ENCODE data around the gene PPDPF.

GRCh38 chr20:63521602-63522001 lies 1.0 kb downstream of the PPDPF start:
- no peak for TF ChIP-seq CTCF (IDR thresholded peaks at IDR 0.05)
- no peak for TF ChIP-seq E2F6 (IDR thresholded peaks at IDR 0.05; ENCODE audit: borderline replicate concordance, low read depth)
- no peak for TF ChIP-seq RAD21 (conservative IDR thresholded peaks at IDR 0.05 in 1 of 2, IDR thresholded peaks at IDR 0.05 in 1 of 2)
- no peak for TF ChIP-seq CHD4 (IDR thresholded peaks at IDR 0.05; ENCODE audit: borderline replicate concordance)
- no peak for TF ChIP-seq PBX3 (IDR thresholded peaks at IDR 0.05)
- no peak for TF ChIP-seq BCL3 (IDR thresholded peaks at IDR 0.05)
- no peak for TF ChIP-seq MAX (IDR thresholded peaks at IDR 0.05)
- no peak for TF ChIP-seq CEBPB (IDR thresholded peaks at IDR 0.05)
- no peak for TF ChIP-seq SMC3 (IDR thresholded peaks at IDR 0.05)

All from A549 (cell line).